GM23338 (cell line): ENCODE results near the gene INPP4A. TPM values are rescaled to one million over a fixed set of nuclear protein-coding genes. Genes with fewer than 3 reads are reported as not detected.

Source experiments
- ATAC-seq: fragments of 200-7000 bp; cut with Tn5 transposase; 3 replicates; pipeline ENCODE4 v1.9.1; 2020
- DNase-seq: peaks from one replicate; pipeline ENCODE4 v3.0.0-alpha.2; 2015; ENCODE audit warnings: low spot score
- H2AFZ ChIP-seq: fragments of 200-600 bp; sonication (generic); 2 replicates; pipeline ENCODE4 v1.8.0; 2016; ENCODE audit warnings: antibody characterized with exemption, mild to moderate bottlenecking, moderate library complexity
- H3F3A ChIP-seq: fragments of 200-600 bp; sonication (generic); replicated peaks from 2 replicates; pipeline ENCODE4 v1.8.0; 2017; ENCODE audit warnings: antibody characterized with exemption, mixed run types, low read depth
- H3K27ac ChIP-seq: fragments of 200-600 bp; sonication (generic); 2 replicates; pipeline ENCODE4 v1.6.1; 2016; ENCODE audit warnings: low read depth
- H3K27me3 ChIP-seq: fragments of 200-600 bp; sonication (generic); 2 replicates; pipeline ENCODE4 v1.8.0; 2016; ENCODE audit warnings: mild to moderate bottlenecking, mixed run types, moderate library complexity; ENCODE audit not compliant: insufficient read depth
- H3K36me3 ChIP-seq: fragments of 200-600 bp; sonication (generic); 2 replicates; pipeline ENCODE4 v1.8.0; 2016; ENCODE audit warnings: mild to moderate bottlenecking; ENCODE audit not compliant: insufficient read depth
- H3K4me1 ChIP-seq: fragments of 200-600 bp; sonication (generic); 2 replicates; pipeline ENCODE4 v1.8.0; 2016; ENCODE audit warnings: mild to moderate bottlenecking, moderate library complexity; ENCODE audit not compliant: insufficient read depth
- H3K4me2 ChIP-seq: fragments of 200-600 bp; sonication (generic); 2 replicates; pipeline ENCODE4 v1.7.1; 2017; ENCODE audit warnings: mixed run types
- H3K4me3 ChIP-seq: fragments of 200-600 bp; sonication (generic); 2 replicates; pipeline ENCODE4 v1.6.1; 2016; ENCODE audit warnings: mixed run types
- H3K79me2 ChIP-seq: fragments of 200-600 bp; sonication (generic); replicated peaks from 2 replicates; pipeline ENCODE4 v1.8.0; 2017; ENCODE audit warnings: mild to moderate bottlenecking; ENCODE audit not compliant: insufficient read depth
- H3K9me2 ChIP-seq: fragments of 200-600 bp; sonication (generic); 2 replicates; pipeline ENCODE4 v1.8.0; 2017; ENCODE audit not compliant: insufficient read depth
- H4K20me1 ChIP-seq: fragments of 200-600 bp; sonication (generic); replicated peaks from 2 replicates; pipeline ENCODE4 v1.8.0; 2017; ENCODE audit warnings: mild to moderate bottlenecking; ENCODE audit not compliant: insufficient read depth
- H3K27ac Mint-ChIP-seq: 2 replicates; pipeline ENCODE4 v1.8.0; 2020; ENCODE audit warnings: inconsistent platforms, mild to moderate bottlenecking, moderate library complexity, mixed read lengths
- H3K27me3 Mint-ChIP-seq: 3 replicates; pipeline ENCODE4 v1.8.0; 2022; ENCODE audit warnings: low read depth, mild to moderate bottlenecking, moderate library complexity, mixed read lengths, inconsistent platforms; ENCODE audit not compliant: insufficient read depth, poor library complexity
- H3K36me3 Mint-ChIP-seq: 3 replicates; pipeline ENCODE4 v1.8.0; 2021; ENCODE audit warnings: low read depth, mild to moderate bottlenecking, inconsistent platforms, moderate library complexity, mixed read lengths
- H3K4me1 Mint-ChIP-seq: 3 replicates; pipeline ENCODE4 v1.8.0; 2020; ENCODE audit warnings: mild to moderate bottlenecking, inconsistent platforms, mixed read lengths
- H3K4me3 Mint-ChIP-seq: 3 replicates; pipeline ENCODE4 v1.8.0; 2021; ENCODE audit warnings: moderate library complexity, mild to moderate bottlenecking, inconsistent platforms, mixed read lengths
- H3K9me3 Mint-ChIP-seq: 3 replicates; pipeline ENCODE4 v1.8.0; 2020; ENCODE audit warnings: moderate library complexity, mild to moderate bottlenecking, inconsistent platforms, mixed read lengths
- CREB1 ChIP-seq: fragments of 250-450 bp; sonication (Bioruptor Pico); IDR thresholded peaks from 2 replicates; pipeline ENCODE4 v1.5.0; 2020; ENCODE audit warnings: low read depth, mild to moderate bottlenecking, moderate library complexity
- EZH2 ChIP-seq: fragments of 200-600 bp; sonication (generic); IDR thresholded peaks from one replicate; pipeline ENCODE4 v1.8.0; 2017; ENCODE audit warnings: antibody characterized with exemption, mild to moderate bottlenecking, low read depth; ENCODE audit not compliant: unreplicated experiment
- EZH2phosphoT487 ChIP-seq: fragments of 200-600 bp; sonication (generic); IDR thresholded peaks from one replicate; pipeline ENCODE4 v1.8.1; 2018; ENCODE audit warnings: antibody characterized with exemption; ENCODE audit not compliant: unreplicated experiment
- JUNB ChIP-seq: IDR thresholded peaks from one replicate; pipeline ENCODE4 v1.6.1; 2016; ENCODE audit warnings: antibody characterized with exemption; ENCODE audit not compliant: unreplicated experiment
- POLR2AphosphoS5 ChIP-seq: IDR thresholded peaks from 2 replicates; pipeline ENCODE4 v1.6.1; 2016; ENCODE audit warnings: antibody characterized with exemption, low read depth
- REST ChIP-seq: IDR thresholded peaks from one replicate; pipeline ENCODE4 v1.6.1; 2018; ENCODE audit warnings: antibody characterized with exemption; ENCODE audit not compliant: unreplicated experiment
- STAT1 ChIP-seq: IDR thresholded peaks from one replicate; pipeline ENCODE4 v1.6.1; 2016; ENCODE audit warnings: antibody characterized with exemption; ENCODE audit not compliant: unreplicated experiment
- ZNF114 ChIP-seq: fragments of 250-450 bp; sonication (Bioruptor Pico); IDR thresholded peaks from 2 replicates; pipeline ENCODE4 v1.5.0; 2020; ENCODE audit warnings: mild to moderate bottlenecking, moderate library complexity
- ZNF331 ChIP-seq: fragments of 250-450 bp; sonication (Bioruptor Pico); IDR thresholded peaks from 2 replicates; pipeline ENCODE4 v1.5.0; 2020; ENCODE audit warnings: low read depth, mild to moderate bottlenecking, moderate library complexity
- ZNF462 ChIP-seq: fragments of 250-450 bp; sonication (Bioruptor Pico); IDR thresholded peaks from 2 replicates; pipeline ENCODE4 v1.5.0; 2020; ENCODE audit warnings: mild to moderate bottlenecking, moderate library complexity
- polyA plus RNA-seq: library from polyadenylated mRNA; unstranded; fragments of >200 nt; fragmentation: Nextera tagmentation; extraction: Ambion mirVana; gene quantifications from 2 replicates; pipeline ENCODE4 v1.2.1, GENCODE V29; 2016
- total RNA-seq: library from RNA; depleted of rRNA; stranded (reverse); fragments of >200 nt; shearing (Covaris generic); gene quantifications from 2 replicates; pipeline ENCODE4 v1.2.3, GENCODE V29; 2014
- TF ChIP-seq, protein P1 (sequence below): IDR thresholded peaks from 2 replicates; pipeline ENCODE4 v1.6.1; 2016; ENCODE audit warnings: antibody characterized with exemption
- TF ChIP-seq, protein P2 (sequence below), 2 experiments: fragments of 200-600 bp in 1 of 2; sonication (generic) in 1 of 2; conservative IDR thresholded peaks; 2 replicates each; pipeline versions ENCODE4 v1.5.1 to v1.6.1; 2016 to 2017; ENCODE audit warnings: antibody characterized with exemption in 2 of 2, low read depth in 2 of 2, mild to moderate bottlenecking in 2 of 2, moderate library complexity in 1 of 2

The INPP4A gene
- total and polyA plus RNA-seq, 2 experiments from 2014 or later = 8.5 to 36.9 TPM

GRCh38 chr2:98479959-98480524, 35.4 kb downstream of the INPP4A start:
- DNase-seq = peak; percentile 30
- H3K79me2 ChIP-seq = peaks cover 72% of the 10 kb centered on the region
- H3K36me3 ChIP-seq = no peaks in the 10 kb centered on the region

More at GRCh38 chr2:98479959-98480524, 35.4 kb downstream of the INPP4A start:
- Histone ChIP-seq H3K27ac (no peak overlapping the region), H2AFZ (no peak overlapping the region), H4K20me1 (peaks cover 18% of the 10 kb centered on the region; the same call in 1 of the 2 replicates), H3K4me2 (no peak overlapping the region), H3F3A (no peaks in the 10 kb centered on the region), H3K4me3 (no peak overlapping the region), H3K4me1 (peaks cover 29% of the 10 kb centered on the region), H3K9me2 (no peaks in the 10 kb centered on the region), H3K27me3 (no peaks in the 10 kb centered on the region)
- Mint-ChIP-seq H3K4me3 (no peak overlapping the region), H3K9me3 (no peaks in the 10 kb centered on the region), H3K27ac (no peak overlapping the region), H3K27me3 (peaks cover 6% of the 10 kb centered on the region), H3K36me3 (no peaks in the 10 kb centered on the region), H3K4me1 (peaks cover 86% of the 10 kb centered on the region)
- TF ChIP-seq, protein P1, sequence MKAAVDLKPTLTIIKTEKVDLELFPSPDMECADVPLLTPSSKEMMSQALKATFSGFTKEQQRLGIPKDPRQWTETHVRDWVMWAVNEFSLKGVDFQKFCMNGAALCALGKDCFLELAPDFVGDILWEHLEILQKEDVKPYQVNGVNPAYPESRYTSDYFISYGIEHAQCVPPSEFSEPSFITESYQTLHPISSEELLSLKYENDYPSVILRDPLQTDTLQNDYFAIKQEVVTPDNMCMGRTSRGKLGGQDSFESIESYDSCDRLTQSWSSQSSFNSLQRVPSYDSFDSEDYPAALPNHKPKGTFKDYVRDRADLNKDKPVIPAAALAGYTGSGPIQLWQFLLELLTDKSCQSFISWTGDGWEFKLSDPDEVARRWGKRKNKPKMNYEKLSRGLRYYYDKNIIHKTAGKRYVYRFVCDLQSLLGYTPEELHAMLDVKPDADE = no peak
- TF ChIP-seq, protein P2, sequence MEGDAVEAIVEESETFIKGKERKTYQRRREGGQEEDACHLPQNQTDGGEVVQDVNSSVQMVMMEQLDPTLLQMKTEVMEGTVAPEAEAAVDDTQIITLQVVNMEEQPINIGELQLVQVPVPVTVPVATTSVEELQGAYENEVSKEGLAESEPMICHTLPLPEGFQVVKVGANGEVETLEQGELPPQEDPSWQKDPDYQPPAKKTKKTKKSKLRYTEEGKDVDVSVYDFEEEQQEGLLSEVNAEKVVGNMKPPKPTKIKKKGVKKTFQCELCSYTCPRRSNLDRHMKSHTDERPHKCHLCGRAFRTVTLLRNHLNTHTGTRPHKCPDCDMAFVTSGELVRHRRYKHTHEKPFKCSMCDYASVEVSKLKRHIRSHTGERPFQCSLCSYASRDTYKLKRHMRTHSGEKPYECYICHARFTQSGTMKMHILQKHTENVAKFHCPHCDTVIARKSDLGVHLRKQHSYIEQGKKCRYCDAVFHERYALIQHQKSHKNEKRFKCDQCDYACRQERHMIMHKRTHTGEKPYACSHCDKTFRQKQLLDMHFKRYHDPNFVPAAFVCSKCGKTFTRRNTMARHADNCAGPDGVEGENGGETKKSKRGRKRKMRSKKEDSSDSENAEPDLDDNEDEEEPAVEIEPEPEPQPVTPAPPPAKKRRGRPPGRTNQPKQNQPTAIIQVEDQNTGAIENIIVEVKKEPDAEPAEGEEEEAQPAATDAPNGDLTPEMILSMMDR (conservative IDR thresholded peaks at IDR 0.05; ENCODE audit: low read depth in 2 of 2) = no peak
- TF ChIP-seq CREB1 (CRISPR knock-in tag) (no peak), REST (no peak), ZNF331 (no peak), JUNB (no peak), STAT1 (no peak), EZH2phosphoT487 (no peak), POLR2AphosphoS5 (no peak), EZH2 (no peak), ZNF462 (no peak), ZNF114 (CRISPR knock-in tag) (no peak)
- ATAC-seq = peak; percentile 32; the same call in 2 of the 3 replicates
